Thyroid gland (tissue), 4 donors: Measurements from ENCODE around the gene KDR.

Experiments used
- POLR2A ChIP-seq, 2 donors: fragments of 450-650 bp; IDR thresholded peaks; one replicate each; pipeline ENCODE4 v1.6.1; 2017; ENCODE audit warnings: antibody characterized with exemption in 2 of 2, mild to moderate bottlenecking in 2 of 2, moderate library complexity in 1 of 2
- TF ChIP-seq, protein P1 (sequence below), 6 experiments: fragments of 200-600 bp in 3 of 6; fragments of 450-650 bp in 3 of 6; sonication (generic) in 3 of 6; IDR thresholded peaks; one replicate each; pipeline ENCODE4 v1.5.1; 2016 to 2019; ENCODE audit warnings: antibody characterized with exemption in 6 of 6, mild to moderate bottlenecking in 2 of 6, inconsistent platforms in 1 of 6, moderate library complexity in 1 of 6

DNA sequence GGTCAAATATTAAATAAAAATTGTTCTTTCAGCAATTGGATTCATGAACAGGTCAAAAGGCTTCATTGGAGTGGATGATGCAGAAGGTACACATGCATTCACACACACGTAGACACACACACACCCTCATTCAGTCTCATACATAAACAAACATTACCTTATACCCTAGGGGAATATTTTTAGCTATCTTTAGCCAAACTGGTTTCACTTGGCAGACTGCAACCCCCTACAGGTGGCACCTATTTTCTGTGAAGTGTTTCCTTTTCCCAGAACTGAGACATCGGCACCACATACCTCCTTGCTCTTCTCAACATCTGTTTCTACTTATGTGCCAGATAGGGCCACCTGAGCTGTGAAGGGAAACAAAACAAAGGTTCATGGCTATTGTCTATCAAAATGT, 18.5 kb upstream of the KDR start:
- TF ChIP-seq, protein P1, sequence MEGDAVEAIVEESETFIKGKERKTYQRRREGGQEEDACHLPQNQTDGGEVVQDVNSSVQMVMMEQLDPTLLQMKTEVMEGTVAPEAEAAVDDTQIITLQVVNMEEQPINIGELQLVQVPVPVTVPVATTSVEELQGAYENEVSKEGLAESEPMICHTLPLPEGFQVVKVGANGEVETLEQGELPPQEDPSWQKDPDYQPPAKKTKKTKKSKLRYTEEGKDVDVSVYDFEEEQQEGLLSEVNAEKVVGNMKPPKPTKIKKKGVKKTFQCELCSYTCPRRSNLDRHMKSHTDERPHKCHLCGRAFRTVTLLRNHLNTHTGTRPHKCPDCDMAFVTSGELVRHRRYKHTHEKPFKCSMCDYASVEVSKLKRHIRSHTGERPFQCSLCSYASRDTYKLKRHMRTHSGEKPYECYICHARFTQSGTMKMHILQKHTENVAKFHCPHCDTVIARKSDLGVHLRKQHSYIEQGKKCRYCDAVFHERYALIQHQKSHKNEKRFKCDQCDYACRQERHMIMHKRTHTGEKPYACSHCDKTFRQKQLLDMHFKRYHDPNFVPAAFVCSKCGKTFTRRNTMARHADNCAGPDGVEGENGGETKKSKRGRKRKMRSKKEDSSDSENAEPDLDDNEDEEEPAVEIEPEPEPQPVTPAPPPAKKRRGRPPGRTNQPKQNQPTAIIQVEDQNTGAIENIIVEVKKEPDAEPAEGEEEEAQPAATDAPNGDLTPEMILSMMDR (IDR thresholded peaks at IDR 0.05): no peak
- TF ChIP-seq POLR2A (IDR thresholded peaks at IDR 0.05): no peak
